Fibroblast of skin of scalp (primary cell): Measurements from ENCODE around the gene ATG2A.

ENCODE experiments used
- DNase-seq: peaks from one replicate; pipeline ENCODE4 v3.0.0-alpha.2; 2013

The ATG2A gene

DNA sequence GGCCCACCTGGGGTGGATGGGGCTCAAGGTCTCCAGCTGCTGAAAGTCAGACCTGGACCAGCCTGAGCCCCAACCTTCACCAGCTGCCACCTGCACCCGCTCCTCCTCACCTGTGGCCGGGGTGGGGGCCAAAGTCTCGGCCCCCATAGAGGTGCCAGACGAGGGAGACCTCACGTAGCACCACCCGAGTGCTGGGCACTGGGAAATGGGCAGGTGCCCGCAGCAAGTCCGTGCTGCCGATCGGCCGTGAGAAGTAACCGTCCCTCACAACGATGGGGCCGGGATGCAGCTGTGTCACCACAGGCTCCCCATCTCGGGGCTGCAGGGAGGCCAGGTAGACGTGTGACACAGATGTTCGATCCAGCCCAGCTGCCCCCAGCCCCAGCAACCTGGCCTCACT, 16.2 kb downstream of the ATG2A start:
- no peak for DNase-seq

DNA sequence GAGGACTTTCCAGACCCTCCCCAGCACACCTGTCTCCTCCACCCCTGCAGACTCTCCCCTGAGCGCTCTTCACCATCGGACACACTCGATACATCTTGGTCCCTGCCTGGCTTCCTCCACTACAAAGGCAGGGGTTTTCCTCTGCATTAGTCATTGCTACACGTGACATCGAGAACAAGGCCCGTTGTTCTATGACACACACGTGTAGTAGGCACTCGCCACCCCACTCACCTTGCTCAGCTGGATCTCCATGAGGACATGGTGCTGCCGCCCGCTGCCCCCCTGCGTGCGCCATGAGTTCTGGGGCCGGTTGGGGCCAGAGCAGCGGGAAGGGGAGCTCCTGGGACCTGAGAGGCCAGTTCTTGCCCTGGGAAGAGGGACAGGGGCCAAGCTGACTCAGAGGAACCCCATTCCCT, 16.7 kb downstream of the ATG2A start:
- DNase-seq = no peak

DNA sequence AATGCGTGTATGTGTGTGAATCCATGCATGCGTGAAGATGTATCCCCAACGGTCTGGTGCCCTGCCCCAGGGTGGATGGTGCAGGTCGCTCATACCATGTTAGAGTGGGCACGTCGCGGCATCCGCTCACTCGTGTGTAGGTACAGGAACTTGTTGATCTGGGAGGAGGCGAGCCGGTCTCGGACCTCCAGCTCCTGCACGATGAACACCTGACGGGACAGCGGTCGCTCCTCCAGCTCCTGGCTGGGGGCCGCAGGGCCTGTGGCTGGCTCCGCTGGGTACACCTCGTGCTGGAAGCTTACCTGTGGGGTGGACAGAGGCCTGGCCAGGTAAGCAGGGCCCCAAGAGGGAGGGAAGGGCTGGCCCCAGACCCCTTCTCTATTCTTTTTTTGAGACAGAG, 18.5 kb downstream of the ATG2A start:
- DNase-seq = no peak

DNA sequence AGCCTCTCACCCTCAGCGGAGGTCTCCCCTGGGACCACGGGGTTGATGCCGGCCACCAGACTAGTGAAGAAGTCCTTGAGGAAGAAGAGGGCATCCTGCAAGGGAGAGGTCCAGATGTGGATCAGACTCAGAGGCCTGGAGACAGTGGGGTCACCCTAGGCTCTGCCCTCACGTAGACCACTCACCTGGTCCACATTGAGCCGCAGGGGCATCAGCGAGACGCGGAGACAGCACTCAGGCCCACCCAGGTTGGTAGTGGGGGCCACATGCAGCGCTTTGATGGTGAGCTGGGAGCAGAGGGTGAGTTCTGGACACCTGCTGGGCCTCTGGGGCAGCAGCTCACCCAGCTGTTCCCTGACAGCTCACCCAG, 18.9 kb downstream of the ATG2A start:
- DNase-seq = no peak

DNA sequence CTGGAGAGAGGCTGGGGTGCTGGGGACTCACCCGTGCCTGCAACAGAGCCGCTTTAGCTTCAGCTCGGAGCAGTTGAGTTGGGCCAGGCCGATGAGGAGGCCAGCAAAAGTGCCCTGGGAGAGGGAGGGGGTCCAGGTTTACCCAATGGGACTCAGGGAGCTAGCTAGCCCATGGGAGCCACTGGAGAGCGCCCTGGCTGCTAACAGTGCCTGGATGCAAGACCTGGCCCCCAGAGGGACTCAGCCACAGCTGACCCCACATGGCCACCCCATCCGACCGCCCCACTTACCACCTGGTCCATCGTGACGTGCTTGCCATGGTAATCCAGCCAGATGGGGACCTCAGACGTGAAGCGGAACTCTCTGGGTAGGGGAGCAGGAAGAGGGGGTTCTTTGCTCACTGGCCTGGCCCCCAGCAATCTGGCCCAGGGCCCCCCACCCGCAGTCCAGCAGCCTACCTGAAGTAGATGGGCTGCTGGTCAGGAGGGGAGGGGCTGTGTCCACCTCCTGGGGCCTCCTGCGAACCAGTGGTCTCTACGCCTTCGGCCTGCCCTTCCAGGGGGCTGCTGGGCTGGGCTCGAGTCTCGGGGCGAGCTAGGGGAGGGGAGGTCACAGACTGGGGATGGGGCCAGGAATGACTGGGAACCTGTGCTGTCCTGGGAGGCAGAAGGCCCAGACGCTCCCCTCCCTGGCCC, 19.5 kb downstream of the ATG2A start:
- no peak for DNase-seq

DNA sequence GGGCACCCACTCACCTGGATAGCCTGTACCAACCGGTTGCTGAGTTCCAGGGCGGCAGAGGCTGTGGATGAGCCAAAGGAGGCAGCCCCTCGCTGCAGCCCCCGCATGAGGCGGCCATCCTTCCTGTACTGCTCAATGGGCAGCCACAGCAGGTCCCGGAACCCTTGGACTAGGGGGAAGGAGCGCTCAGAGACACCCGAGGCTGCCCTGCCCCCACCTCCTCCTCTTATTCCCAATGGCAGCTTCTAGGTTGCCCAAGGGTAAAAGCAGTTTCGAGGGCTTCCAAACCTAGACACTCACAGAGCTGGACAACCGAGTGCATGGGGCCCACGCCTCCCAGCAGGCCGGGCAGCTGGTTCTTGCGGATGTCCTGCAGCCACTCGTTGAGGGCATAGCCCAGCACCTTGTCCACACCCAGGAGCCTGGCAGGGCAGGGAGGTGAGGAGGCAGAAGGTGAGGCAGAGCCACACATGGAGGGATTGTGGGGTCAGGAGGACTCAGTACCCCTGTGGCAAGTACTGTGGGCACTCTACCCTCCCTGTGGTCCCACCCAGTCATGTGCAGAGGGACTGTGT, 20.5 kb downstream of the ATG2A start:
- DNase-seq = no peak

DNA sequence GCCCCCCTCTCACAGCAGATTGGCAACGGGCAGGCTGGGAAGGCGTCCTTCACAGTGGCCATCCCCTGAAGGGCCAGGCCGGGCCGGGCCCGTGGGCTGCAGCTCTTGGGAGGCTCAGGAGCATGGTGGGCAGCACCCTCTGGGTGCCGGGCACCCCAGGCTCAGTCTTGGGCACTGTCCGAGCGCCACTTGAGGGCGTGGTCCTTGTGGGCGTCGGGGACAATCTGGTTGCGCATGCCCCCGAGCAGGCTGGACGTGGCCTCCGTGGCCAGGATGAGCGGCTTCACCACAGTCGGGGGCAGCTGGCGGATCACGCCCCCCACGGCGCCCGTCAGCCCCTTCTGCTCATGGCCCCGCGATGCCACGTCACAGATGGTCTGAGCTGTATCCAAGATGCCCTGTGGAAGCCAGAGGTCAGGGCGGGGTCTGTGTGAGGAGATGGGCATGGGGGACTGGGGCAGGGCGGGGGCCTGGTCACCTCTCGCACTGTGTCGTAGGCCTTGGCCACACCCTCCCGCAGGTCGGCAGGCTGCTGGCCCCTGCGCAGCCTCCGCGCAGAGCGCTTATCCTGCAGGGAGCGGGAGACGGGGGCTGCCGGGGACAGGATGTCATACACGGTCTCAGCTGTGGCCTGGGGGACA, 22.1 kb downstream of the ATG2A start:
- DNase-seq = no peak

DNA sequence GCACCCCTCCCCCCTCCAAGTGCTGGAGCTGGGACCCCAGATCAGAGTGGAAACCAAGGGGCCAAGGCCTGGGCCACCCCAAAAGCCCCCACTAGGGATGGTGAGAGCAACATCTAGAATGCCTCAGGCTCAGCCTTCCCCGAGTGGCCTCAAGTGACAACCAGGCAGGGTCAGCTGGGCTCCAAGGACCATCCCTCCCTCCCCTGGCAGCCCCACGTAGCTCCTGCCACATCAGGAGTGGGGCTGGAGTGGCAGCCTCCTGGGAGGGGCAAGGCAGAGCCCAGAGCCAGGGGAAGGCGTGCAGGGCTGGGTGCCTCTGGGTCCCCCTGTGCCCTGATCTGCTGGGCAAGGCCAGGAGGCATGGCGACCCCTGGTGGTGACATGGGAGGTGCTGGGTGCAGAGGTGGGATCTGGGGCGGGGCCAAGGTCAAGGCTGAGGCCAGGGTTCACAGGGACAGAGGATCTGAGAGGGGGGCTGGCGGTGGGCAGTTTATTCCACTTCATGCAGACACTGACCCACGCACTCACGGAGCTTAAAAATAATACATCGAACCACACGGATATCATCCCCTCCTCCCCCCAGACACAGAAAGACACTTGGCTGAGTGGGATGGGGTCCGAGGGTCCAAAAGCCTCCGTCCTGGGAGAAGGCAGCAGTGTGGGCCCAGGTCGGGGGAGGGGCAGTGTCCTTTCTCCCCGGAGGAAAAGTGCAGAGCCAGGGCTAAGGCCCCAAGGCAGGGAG, 22.8 kb downstream of the ATG2A start:
- DNase-seq = peak; percentile 76

DNA sequence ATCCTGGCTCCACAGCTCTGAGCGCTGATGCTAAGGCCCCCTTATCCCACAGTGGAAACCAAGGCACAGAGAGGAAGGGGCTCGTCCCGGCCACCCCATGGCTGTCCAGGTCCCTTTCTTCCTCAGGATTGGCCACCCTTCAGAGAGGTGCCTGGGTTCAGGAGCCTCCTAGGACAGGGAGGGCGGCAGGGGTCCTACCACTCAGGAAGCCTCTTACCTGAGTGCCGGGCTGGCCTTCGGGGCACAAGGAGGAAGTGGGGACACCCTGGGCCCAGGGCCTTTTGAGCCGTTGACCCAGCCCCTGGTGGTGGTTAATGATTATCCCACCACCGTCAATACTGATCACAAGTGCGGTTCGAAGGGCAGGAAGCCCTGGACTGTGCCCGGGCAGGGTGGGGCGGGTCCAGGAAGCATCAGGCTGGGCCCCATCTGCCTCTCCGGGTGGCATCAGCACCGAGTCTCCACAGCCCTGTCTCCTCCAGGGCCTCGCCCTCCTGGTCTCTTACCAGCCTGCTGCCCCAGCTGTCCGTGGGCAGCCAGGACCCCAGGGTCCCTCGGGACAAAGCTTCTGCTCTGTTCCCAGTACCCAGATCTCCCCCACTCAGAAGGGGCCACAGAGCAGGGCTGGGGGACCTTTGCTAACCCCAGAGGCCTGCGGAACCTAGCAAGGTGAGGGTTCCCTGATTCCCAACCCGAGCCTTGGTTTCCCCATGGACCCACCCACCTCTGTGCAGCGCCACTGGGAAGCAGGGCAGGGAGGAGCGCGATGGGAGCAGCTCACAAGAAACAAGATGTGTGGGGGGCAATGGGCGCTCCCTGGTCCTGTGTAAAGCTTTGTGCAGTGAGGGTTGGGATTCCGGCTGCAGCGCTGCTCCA, 23.6 kb downstream of the ATG2A start:
- DNase-seq = no peak

DNA sequence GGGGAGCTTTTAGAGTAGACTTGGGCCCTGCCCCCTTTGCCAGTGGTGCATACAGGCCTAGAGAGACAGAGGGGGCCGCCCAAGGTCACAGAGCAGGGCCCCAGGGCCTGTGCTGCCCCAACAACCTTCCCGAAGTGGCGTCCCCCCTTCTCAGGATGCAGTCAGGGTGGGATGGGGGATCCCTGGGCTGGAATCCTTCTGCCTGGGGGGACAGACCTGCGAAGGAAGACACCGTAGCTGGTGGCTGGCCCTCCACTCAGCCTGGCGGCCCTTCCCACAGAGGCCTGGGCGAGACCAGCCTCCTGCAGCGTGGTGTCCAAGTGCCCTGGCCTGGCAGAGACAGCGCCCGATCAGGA, 24.2 kb downstream of the ATG2A start:
- DNase-seq = no peak

DNA sequence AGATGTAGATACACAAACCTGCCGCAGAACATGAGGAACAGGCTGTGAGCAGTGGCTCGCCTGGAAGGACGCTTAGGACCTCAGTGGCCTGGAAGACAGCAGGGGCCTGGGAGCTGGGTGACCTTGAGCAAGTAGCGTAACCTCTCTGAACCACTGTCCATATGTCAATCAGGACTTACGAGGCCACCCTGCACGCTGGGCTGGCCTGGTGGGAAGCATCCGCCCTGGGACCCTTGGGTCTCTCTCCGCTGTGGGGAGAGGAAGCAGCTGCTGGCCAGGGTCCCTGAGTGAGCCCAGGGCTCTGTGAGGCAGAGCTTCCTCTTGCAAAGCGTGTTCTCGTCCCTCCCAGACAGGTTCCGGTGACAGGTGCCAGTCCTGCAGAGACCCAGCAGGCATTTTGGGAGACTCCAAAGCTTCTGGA, 24.6 kb downstream of the ATG2A start:
- DNase-seq = no peak

DNA sequence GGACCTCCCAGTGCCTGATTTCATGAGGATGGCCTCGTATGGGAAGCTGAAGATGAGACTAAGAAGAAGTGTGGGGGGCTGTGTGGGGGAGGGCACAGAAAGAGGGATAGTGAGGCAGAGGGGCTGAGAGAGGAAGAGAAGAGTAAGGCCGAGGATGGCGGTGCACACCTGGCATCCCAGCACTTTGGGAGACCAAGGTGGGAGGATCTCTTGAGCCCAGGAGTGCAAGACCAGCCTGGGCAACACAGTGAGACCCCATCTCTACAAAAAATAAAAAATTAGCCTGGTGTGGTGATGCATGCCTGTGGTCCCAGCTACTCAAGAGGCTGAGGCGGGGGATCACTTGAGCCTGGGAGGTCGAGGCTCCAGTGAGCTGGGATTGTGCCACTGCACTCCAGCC, 25.1 kb downstream of the ATG2A start:
- DNase-seq = no peak

DNA sequence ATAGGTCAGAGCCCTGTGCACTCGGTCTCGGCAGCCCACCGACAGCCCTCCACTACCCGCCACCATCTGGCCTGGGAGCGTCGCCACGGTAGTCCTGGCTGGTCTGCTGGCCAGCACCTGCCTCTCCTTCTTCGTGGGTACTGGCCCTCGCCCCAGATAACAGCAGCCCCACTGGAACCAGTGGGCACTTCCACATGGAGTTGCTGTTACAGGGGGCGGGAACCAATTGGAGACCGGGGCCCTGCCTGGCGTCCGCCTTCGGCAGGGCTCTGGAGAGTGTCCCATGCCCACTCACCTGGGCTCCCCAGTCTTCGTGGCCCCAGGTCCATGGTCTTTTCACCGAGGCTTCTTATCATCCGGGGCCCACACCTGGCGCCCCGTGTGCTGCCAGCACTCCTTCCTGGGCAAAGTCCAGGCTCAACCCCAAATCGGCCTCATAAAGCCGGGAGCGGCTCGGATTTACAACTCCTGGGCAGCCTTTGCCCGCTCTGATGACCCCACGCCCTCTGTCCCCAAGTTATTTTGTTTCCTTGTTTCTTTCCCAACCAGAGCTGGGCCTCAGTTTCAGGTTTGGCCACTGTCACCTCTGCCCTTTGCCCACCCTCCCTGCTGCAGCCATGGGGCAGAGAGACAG, 25.7 kb downstream of the ATG2A start:
- DNase-seq = no peak

DNA sequence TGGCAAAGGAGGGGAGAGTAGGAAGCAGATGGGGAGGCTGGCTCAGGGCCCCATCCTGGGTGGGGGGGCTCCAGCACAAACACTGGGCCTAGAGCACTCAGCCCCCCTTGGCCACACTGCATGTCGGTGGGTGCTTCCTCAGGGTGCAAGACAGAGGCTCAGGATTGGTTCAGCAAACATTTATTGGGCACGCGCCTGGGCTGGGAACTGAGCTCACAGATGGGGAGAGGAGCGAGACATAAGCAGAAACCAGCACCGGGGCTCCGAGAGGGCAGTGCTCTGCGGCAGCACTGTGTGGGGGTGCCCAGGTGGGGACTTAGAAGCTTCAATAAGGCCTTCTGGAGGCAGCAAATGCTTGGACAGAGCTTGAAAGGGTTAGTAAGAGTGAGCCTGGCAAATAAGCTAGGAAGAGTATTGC, 26.5 kb downstream of the ATG2A start:
- no peak for DNase-seq

DNA sequence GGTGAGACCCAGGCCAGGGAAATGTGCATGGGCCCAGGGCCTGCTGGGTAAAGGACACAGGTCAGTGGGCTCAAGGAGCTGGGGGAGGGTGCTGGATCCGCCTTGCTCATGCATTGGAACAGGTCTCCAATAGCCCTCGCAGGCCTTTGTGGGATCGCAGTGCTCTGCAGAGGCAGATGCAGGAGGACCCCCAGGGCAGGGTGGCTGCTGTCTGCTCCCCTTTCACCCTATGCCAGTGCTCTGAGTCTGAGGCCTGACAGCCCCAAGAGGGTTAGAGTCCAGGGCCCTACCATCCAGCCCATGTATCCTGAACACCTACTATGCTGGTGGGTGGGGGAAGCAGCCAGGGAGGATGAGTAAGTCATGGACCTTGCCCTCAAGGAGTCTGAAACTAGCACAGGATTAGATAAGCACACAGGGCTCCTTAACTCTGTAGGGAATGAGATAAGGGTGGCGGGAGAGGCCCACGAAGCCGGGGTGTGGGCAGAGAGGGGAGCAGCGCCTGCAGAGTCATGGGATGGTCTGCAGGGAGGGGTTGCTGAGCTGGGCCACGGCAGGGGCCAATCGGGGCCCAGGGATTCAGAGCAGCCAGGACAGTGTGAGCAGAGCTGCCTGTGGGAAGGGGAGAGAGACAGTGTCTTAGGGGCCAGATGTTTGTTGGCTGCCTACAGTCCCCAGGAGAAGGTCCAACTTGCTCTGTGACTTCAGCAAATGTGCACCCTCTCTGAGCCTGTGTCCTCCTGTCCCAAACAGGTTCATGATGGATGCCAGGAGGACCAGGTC, 28.1 kb downstream of the ATG2A start:
- DNase-seq = no peak

DNA sequence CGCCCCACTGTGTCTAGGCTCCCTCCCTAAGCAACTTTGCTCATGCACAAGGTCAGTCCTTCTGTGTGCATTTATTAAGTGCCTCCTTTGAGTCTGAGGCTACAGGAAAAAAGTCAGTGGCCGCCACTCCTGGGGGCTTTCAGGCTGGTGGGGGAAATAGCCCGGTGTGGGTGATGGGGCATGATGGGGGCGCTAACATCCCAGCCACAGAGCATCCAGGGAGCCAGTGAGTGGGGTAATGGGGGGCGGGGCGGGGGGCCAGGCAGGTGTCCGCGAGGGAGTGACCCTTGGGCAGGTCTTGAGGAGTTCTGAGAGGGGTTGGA, 28.6 kb downstream of the ATG2A start:
- DNase-seq = no peak

DNA sequence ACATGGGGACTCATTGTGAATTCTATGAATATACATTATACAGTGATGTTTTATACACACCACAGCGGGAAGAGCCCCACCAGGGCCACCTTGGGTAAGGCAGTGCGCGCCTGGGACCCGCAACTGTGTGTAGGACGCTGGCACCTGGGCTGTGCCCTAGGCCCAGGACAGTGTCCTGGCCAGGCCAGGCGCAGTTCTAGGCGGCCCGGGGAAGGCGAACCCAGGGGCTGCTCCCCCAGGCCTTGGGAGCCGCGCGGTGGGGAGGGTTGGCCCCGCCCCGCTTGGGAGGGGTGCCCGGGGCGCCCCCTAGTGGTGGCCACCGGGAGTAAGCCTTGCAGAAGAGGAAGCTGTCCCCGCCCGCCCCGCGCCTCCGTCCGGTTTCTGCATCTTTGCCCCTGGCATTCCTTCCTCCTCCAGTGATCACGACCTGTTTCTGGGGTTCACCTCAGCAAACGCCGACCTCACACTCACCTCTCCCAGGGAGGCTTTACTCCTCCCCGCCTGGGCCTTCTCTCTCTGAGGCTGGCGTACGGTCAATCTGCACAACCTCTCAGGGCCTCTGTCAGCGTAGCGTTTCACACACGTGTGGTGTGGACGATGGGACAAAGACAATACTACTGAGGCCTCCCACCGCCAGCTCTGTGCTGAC, 29.1 kb downstream of the ATG2A start:
- DNase-seq = peak; percentile 72

DNA sequence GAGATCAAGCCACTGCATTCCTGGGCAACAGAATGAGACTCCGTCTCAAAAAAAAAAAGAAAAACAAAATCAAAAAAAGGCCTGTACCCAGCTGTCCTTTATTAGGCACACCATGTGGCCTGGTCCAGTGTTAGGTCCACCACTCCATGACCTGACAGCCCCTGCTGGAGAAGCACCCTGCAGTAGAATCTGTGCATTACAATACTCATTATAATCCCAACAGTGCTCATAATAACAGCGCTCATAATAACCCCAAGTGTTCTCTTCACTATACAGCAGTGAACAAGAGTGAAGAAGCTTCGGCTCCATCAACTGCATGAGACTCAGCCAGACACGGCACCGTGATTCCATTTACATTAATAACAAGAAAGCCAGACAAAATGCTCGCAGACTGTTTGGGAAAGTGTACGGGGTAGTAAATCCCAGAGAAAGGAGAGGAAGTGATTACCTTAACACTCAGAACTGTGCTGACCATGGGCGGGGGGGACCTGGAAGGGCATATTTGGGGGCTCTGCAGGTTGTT, 29.7 kb downstream of the ATG2A start:
- DNase-seq = no peak

DNA sequence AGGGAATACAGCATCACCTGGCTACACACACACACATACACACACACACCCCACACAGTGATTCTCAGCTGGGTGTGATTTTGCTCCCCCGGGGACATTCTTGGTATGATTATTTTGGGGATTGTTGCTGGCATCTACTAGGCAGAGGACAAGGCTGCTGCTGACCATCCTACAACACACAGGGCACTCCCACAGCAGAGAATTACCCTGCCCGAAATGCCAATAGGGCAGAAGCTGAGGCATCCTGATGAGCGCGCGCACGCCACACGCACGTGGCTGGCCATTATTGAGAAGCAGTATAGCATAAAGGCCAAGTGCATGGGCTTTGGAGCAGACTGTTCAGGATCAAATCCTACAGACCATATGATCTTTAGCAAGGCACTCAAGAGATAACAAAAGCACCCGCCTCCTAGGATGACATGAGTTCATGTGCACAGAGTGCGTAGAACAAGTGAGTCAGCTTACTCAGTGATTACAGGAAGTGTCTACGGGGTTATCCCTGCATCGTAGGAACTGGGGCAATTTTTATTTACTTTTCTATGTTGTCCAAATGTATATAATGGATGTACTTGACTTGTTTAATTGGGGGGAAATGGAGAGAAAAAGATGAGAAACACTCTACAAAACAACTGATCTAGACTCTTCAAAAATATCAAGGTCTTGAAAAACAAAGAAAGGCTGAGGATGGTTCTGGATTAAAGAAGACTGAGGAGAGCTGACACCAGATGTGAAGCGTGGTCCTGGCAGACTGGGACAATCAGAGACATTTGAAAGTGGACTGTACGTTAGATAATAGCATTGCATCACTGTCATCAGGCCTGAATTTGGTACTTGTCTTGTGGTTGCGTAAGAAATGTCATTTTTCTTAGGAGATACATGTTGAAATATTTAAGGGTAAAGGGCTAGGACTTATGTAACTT, 31.4 kb downstream of the ATG2A start:
- DNase-seq = peak; percentile 29

DNA sequence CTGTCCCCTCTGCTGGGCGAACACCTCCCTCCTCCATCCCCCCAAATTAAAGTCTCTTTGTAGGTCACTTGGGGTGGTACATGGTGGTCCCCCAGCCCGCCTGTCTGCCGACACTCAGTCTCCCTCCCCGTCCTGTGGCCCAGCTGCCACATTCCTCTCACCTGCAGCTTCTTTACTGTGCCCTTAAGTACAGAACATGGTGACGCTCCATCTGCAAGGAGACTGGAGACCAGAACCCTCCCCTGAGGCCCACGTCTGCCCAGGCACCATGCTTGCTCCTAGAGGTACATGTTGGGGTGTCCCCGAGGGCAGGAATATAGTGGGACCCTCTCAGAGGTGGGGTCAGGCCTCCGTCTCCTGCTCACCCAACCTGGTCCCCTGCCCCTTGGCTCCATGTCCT, 33.0 kb downstream of the ATG2A start:
- no peak for DNase-seq
